Limb (tissue), 2 donors: ENCODE data around the gene NDUFC1.
"Not testable (repeated sequence)": the region's sequence is repeated elsewhere in the genome, so short reads cannot be mapped to it uniquely, and the experiment has no call there.

Experiments used
- DNase-seq, 2 donors: peaks; one replicate each; pipeline ENCODE4 v3.0.0-alpha.2; 2016; ENCODE audit errors: extremely low spot score in 2 of 2

NDUFC1 gene

DNA sequence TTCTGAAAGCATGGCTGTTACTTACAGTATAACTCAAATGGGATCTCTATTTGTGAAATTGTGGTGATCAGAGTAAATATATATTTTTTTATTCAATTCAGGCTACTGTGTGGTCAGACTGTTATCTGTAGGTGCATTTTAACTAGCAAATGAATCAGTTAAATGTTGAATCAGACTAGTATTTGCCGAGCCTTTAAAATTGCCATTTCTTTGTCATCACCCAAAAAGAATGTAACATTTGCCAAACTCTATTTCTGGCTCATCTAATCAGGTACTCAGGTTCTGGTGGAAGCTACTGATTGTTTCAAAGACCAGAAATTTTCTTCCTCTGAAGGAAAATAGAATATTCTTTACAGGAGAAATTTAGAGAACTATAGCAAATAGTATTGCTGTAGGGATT lies 2.7 kb downstream of the NDUFC1 start:
- no peak for DNase-seq

DNA sequence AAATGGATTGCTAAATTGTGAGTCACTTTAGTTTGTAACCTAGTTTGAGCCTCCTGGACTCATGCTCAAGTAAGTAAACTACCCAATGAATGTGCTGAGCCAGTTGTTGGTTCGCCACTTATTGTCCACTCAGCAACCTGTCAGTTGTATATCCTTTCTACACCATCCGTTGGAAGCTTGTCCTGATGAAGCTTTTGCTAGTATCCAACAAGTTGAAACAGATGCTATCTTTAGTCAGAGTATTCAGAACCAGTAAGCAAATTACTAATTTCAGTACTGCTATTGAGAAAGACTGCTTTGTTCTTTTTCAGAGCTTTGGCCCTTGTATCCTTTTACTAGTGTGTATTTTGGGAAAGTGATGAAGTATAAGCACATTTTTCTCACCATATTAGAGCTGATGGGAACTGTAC lies 5.3 kb downstream of the NDUFC1 start:
- no peak for DNase-seq

DNA sequence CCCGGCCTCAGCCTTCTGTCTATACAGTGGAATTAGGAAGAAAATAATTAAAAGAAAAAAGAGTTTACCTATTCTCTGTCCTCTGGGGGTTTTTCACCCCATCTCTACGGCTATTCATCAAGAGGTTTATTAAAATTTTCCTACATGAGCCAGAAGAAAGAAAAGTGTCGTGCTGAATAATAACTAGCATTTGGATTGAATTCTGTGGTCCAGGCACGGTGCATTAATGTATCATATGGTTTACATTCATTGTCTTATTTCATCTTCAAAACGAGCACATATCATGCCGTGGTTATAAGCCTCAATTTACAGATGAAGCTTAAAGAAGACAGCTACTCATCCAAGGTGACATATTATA lies 6.4 kb downstream of the NDUFC1 start:
- DNase-seq = no peak

DNA sequence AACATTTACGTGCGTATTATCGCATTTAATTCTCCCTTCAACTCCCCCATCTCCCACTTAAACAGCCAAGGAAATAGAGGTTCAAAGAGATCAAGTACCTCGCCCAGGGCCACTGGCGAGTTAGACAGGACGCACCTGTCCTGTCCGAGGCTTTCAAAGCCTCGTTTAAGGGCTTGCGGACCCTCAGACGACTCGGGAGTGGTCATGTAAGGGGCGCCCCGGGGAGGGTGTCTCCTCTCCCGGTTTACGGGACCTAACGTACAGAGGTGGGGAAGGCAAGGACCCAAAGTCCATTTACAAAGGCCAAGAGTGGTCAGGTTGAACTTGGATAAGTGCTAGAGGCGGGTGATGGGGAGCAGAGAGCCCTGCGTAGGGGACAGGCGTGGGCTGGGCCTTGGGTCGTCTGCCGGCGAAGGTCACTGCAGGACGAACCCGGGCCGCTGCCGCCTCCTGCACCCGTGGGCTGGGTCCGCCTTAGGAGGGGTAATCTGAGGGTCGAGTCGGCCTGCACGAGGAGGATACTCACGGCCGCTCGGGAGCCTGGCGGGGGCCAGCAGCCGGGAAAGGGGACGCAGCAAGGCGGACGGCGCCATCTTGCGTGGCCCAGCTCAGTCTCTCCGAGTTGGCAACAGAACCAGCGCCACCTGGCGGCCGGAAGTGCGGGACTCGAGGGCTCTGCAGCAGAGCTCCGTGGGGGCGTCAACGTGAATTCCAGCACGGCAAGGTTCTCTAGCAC lies 6.9 kb downstream of the NDUFC1 start:
- DNase-seq = peak; percentile 95 to 99

DNA sequence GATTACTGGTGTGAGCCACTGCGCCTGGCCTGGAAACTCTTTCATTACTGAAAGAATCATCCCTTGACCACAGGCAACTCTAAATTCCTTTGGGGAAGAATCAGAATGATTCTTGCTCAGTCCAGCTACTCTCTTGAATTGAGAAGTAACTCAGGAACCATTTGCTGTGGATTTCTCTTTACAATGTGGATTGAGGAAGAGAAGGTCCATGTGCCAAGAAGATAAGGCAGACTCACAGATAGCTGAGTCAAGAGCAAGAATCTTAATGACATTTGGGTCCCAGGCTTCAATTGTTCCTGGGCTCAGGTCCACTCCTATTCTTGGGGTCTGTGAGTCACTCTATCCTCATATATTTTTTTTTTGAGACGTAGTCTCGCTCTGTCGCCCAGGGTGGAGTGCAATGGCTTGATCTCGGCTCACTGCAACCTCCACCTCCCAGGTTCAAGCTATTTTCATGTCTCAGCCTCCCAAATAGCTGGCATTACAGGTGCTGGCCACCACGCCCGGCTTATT lies 16.0 kb downstream of the NDUFC1 start:
- DNase-seq = no peak

DNA sequence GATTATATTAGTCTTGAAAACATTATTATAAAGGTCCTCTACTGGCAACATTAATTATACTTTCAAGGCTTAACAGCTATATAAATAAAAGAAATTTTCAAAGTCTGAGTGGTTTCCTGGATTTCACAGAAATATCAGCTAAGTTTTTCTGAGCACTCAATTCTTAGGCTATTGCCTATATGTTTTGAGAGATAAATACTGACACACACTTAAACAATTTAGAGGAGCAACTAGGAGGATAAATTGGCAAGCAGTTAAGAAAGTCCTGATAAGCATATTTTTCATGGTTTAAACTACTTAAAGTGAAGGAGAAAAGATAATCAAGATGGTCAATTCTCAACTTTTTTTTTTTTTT lies 19.6 kb downstream of the NDUFC1 start:
- DNase-seq = no peak

DNA sequence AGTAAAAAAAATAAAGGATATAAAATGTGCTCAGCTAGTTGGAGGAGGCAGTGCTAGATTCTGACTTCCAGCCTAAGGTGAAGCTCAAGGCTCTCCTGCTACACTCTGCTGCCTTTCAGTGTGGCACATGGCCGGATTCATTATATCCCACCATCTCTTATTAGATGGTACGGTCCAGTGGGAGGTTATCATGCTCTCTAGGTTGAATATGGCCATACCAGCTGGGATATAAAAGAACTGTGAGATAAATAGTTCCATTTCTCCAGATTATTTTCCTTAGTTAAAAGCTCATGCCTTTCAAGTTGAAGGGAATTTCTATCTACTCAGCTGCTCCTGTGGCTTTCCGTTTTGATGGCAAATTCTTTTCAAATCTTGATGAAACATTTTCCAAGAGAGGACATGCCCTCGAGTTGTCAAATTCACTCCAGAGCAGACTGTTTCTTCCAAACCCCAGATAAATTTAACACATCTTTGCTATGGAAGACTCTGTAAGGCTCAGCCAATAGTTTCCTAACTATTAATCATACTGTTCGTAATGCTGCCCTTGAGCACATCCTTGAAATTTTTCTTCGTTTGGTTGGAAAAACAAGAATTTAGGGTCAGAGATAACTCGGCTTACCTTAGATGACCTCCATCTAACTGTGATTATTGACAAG lies 20.1 kb downstream of the NDUFC1 start:
- DNase-seq = no peak

DNA sequence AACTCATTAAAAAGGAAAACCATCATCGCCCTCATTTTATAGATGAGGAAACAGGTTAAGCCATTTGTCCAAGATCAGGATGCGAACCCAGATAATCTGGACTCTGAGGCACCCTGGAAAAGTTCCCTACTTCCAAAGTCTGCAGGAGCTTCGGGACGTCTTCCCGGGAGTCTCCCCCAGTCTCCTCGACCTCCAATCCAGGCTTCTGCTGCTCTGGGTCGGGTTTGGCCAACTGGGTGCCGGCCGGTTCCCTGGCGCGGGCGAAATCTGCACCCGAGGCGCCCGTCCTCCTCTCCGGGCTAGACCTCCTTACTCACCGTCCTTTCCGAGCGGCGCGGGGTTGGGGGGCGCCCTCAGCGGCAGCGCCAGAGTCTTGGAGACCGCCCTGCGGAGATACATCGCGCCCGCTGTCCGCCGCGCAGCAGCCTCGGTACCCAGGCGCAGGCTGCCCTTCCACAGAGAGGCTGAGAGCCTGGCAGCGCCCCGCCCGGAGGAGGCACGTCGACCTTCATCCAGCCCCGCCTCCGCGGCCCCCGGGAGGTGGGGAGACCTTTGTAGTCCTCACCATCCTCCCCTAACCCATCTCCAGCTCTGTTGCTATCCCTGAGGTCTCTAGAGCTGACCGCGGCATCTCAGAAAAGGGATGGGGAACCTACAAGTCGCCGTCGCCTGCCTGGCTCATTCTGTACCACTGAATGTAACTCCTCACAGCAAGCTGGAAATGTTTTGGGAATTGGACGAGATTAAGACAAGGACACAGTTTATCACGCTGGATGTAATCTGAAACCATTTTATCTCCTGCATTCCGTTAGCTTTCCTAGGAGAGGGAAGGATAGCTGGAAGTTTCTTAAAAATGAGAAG lies 22.3 kb downstream of the NDUFC1 start, which contains the start of gene MGARP:
Gene MGARP, minus strand, starts transcription at position 466 of the 861 bp plus-strand sequence. Its CDS starts 67 bp downstream, at position 399.
- DNase-seq = peak in 1 of 2 donors; percentile 60

DNA sequence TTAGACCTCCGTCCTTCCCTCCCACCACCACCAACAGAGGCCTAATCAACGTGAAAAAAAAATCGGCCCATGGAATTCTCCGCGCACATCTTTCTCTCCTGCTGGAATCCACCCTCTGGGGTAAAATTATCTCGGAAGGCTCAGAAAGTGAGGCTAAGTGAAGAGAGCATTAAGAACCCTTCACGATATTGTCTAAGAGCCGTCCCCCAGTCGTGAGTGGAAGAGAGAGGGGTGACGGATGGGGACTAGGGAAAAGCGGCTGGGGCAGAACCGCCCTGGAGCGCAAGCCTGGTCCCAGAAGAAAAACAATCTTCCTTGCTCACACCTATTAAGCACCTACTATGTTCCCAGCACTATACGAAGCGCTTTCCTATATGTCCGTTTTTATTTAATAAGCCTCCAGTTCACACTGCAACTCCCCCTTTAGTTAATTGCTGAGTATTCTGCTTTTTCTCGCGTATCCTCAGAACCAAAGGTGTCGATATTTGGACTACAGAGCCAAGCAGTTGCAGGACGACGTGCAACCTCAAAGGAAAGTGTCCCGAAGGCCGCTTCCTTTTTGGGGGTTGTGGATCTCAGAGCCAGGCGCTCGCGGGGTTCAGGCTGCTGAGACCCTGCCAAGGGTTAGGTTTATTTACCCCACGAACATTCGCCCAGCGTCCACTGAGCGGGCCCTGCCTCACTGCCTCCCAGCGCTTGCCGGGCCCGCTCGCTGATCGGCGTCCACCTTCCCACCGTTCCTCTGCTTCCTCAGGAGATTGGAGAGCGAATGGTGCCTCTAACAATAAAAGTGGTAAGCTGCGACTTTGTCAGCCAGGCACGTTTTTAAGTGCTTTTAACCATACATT lies 23.1 kb downstream of the NDUFC1 start:
- peak in 1 of 2 donors; percentile 46 for DNase-seq

DNA sequence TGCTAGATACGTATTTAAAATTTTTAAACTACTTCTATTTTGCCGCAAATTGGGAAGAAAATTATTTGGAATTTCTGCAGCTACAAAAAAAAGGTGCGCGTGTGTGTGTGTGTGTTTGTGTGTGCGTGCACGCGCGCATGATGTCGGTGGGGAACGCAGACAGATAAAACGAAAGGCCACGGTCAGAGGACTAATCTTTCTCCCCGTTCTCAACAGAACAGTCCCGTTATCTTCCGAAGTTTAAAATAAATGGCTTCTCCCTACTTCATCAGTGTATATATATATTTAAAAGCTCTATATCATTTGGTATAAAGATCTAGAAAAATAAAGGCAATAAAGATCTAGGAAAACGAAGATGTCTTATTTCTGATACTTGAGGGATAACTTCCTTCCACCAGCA lies 23.8 kb downstream of the NDUFC1 start:
- DNase-seq = no peak

DNA sequence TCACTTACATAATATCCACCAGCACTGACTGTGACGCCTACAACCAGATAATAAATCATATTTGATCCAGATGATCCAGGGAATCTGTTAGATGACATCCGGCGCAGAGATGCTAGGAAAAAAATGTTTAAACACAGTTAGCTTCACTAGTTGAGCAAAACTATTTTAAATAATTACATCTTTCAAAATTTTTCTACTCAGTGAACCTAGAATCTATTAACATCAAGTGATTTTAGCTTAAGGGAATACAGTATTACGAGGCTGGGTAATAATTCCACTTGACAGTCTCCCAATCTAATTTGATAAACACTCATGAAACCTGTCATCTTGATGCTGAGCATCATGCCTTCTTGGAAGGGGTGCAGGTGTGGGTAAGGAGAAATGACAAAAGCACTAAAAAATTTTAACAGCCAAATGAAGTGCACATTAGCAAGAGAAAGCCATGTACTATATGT lies 27.0 kb downstream of the NDUFC1 start:
- DNase-seq = no peak

DNA sequence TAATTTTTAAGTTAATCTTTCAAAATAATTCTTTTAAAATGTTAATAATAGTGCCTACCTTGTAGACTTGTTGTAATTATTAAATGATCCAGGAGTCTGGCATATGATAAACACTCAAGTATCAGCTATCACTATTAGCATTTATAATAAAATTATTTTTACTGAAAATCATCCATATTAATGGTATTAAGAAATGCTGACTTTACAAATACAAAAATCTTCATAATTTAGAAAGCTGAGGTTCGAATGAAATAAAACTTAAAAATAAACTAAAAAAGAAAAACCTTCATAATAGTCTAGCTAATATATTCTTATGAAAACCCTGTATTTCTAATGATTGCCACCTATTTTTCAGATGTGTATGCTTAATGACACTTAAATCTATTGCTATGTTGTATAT lies 27.5 kb downstream of the NDUFC1 start:
- DNase-seq = no peak

DNA sequence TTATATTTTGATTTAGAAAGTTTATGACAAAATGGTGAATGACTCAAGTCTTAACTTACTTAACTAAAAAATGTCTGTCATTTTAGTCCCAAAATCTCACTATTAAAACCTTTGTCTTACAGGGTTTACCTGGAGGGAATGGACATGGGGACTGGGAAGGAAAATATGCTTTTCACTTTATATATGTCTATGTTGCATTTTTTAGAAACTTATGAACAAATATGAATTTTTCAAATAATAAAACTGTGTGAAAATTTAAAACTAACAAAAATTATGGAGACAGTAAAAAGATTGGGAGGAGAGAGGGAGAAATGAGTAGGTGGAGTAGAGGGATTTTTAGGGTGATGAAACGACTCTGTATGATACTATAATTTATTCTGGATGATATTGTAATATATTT lies 28.4 kb downstream of the NDUFC1 start:
- no peak for DNase-seq

DNA sequence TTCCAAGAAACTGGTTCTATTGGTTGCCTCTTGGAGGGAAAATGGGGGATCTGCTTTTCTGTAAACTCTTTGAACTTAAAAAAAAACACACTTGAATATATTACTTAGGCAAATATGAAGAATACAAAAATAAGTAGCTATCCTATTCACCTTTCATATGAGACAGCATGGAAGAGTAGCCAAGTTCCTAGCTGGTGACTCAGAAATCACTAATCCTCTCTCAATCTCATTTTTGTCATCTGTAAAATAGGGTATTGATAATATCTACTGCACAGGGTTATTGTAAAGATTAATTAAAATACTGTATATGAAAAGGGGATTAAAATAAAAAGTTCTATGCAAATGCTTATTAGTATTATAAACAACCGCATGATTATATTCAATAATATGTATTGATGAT lies 35.0 kb downstream of the NDUFC1 start:
- DNase-seq = no peak

DNA sequence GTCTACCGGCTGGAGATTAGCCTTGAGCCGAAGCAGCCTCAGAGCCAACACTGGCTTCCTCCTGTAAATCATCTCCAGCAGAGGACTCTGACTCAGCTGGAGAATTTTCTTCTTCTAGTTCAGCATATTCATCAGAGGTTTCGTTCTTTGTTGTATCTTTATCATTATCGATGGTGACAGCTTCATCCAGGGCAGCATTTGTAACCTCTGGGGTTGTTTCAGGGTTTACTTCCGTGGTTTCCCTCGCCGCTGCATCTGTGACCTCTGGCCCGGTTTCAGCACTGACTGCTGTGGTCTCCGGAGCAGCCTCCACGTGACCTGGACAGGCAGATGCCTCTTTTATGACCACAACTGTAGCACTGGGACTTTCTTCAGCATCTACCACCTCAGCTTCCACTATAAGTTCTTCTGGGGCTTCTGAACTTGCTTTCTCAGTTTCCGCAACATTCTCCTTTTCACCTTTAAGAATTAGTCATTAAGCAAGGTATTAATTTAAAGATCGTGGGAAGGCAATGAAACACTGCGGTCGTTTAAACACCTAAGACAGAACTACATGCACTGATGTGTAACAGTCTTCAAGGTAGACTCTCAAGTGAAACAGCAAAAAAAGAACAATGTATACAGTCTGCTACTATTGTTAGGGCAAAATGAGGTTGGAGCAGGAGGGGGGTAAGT lies 35.6 kb downstream of the NDUFC1 start:
- peak in 1 of 2 donors; percentile 42 for DNase-seq

DNA sequence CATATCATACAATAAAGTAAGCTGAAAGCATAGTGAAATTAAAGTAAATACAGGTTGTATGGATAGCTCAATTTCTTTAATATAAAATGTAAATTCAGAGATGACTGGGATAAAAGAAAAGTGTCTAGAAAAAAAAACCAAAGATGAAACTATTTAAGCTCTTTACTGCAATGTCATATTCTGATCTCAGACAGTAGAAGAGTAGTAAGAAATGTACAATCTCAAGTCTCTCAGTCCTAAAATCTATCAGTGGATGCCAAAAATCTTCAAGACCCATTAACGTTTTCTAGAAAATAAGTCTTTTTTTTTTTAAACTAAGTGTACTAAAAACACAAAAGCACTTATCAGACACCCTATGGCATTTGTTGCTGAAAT lies 36.1 kb downstream of the NDUFC1 start:
- DNase-seq = no peak

DNA sequence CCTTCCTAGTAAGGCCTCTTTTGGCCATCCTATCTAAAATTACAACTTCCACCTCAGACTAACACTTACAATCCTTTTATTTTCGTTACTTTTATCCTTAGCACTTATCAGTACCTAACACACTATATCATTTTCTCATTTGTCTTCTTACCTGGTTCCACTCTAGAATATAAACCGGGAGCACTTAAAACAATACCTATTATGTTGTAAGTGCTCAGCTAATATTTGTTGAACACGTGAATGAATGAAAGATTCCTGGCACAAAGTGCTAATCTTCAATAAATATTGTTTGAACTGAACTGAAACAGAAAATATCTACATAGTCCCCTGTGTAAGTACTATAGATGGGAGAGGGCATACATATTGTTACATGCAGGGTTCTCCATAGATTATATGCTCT lies 36.6 kb downstream of the NDUFC1 start:
- DNase-seq = no peak

DNA sequence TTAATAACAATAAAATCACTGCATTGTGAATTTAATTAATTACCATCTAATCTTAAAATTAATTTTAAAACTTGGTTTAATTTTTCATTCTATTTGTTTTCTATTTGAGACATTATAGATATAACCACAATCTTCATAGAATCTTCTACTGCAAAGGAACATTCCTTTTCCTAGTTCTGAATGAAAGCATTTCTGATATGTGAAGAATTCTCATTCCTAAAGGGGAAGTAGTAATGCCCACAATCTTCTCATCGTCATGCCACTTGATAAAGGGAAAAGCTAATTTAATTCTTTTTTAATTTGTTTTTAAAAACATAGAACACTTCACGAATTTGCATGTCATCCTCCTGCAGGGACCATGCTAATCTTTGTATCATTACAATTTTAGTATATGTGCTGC lies 45.9 kb downstream of the NDUFC1 start:
- DNase-seq = no peak

DNA sequence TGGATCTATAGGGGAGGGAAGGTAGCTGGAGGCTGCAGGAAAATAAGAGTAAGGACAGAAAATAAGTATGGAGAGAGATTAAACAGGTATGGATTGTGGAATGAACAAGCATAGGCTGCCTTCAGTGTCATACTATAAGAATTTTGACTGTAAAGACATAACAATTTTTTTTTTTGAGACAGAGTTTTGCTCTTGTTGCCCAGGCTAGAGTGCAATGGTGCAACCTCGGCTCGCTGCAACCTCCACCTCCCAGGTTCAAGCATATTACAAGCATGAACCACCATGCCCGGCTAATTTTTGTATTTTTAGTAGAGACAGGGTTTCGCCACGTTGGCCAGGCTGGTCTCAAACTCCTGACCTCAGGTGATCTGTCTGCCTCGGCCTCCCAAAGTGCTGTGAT lies 46.7 kb downstream of the NDUFC1 start:
- not testable (repeated sequence) for DNase-seq

DNA sequence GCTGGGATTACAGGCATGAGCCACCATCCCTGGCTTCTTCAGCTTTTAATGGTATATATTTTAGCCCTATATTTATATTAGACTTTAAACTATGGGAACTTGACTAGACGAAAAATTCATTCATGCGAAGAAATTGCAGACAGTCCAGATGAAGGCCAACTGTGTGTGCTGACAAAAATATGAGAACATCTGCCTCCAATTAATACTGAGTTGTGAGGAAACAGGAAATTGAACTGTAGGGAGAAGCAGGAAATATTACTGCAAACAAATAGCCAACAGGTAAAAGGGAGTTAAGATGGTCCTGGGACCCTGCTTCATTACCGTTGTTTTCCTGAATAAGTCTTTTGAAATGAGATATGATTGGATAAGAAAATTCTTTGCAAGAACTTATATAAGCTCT lies 48.6 kb downstream of the NDUFC1 start:
- DNase-seq = no peak

DNA sequence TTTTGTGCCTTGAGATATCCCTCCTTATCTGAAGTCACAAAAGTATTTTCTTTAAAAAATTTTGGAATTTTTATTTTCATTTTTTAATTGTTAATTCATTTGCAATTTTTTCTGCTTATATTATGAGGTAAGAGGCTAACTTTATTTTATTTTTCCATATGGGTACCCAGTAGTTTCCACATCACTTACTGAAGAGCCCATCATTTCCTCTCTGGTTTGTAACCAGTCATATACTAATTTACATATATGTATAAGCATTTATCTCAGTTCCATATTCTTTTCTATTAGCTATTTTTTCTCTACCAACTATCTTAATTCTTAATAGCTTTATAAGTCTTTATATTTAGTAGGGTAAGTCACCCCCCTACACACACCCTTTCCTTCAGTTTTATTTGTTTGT lies 49.2 kb downstream of the NDUFC1 start:
- no peak for DNase-seq
